HG02938 (cell line): Measurements from ENCODE around the gene NFASC.

Experiments
- ATAC-seq: cut with Tn5 transposase; IDR thresholded peaks from one replicate; pipeline ENCODE4 v1.9.1; 2021; ENCODE audit warnings: mild to moderate bottlenecking, moderate library complexity; ENCODE audit not compliant: unreplicated experiment

The NFASC gene

GRCh38 chr1:204958317-204959307 is 88.0 kb downstream of the NFASC start:
- no peak for ATAC-seq

GRCh38 chr1:204959374-204959773 is 88.7 kb downstream of the NFASC start:
- ATAC-seq: no peak

DNA sequence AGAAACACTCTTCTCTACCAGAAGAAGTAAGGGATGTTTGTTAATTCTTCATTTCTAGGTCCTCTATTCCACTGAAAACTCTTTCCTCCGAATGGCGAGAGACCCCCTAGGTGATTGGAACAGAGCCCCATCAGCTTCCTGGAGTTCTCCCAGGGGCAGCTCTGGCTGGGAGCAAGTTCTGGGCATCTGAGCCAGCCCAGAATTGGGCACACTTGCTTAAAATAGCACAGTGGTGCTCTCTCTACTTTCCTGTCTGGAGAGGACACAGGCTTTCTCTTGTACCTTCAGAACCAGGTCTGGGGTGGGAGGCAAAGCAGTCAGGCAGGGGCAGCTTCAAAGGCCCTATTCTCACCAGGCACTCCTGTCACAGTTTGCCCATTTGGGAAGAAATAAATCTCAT is 89.2 kb downstream of the NFASC start:
- no peak for ATAC-seq

- no peak for ATAC-seq
Observed at GRCh38 chr1:204960306-204961125, 89.9 kb downstream of the NFASC start.

DNA sequence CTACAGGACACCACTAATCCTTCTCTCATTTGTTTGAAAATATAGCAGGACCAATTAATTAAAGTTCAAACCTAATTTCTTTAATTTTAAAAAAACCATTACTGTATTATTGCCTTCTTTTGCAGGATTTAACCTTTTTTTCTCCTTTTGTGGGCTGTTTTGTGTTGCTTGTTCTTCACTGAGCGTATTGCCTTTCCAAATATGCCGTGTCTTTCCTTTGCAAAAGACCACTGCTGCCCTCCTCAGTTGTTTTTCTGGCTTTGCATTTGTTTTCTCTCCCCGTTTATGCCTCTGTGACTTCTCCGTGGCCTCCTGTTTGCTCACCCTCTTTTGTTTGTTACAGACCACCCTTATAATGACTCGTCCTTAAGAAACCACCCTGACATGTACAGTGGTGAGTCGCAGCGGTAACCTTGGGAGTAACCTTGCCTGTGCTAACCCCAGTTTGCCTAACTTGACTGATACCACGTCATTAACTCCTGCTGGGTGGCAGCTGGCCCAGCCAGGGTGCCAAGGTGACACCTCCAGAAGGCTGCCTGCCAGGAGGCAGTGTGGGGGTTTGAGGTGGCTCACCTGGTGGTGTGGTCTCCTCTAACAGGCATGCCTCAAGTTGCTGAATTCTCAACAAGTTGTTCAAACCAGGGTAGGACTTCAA is 91.2 kb downstream of the NFASC start:
- ATAC-seq: no peak

DNA sequence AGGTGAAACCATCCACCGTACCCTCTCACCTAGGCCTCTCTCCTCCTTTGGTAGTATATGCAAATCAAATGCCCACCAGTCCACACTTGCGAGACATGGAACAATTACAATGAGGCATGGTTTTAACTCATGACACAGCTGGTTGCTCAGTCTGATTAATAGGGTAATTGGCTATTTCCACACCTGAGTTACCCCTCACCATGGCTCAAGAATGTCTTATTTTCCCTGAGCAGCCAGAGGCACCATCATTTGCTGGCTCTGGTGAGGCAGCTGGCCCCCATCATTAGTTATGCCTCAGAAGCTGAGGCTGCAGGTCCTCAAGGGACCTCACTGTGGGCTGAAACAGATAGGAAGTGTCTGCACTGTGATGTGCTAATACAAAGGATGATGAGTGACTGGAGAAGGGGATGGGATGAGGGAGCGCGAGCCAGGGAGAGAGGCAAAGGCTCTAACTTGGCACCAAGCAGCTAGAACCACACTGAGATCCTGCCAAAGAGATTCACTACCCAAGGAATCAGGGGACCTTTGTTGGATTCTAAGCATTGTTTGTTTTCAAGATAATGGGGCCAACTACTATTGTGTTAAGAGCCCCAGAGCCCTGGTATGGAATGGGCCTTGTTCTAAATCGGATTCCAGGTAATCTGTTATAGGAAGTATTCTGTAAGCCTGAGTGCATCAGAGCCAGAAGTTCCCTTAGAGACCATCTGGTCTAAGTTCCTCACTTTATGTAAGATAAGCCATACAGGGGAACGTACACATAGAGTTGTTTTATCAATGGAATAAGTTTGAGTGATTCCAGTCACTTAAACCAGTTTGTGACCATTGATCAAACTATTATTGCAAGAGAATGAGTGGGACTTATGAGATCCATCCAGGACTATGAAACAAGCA is 92.3 kb downstream of the NFASC start:
- no peak for ATAC-seq

DNA sequence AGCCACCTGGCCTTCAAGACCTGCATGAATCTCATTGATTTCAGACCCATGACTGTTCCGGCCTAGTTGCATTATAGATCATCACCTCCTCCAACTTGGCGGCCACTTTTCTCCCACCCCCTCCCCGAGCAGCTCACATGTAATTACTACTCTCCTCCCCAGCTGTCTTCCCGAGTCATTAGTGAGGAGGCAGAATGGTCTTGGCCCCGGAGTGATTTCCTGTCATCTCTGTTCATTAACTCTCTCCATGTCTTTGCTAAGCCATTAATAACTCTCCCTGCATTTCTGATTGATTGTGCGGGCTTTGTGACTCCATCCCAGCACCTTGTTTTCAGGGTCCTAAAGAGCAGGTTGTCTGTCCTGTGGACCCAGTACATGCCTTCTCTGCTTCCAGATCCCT is 96.8 kb downstream of the NFASC start:
- no peak for ATAC-seq

DNA sequence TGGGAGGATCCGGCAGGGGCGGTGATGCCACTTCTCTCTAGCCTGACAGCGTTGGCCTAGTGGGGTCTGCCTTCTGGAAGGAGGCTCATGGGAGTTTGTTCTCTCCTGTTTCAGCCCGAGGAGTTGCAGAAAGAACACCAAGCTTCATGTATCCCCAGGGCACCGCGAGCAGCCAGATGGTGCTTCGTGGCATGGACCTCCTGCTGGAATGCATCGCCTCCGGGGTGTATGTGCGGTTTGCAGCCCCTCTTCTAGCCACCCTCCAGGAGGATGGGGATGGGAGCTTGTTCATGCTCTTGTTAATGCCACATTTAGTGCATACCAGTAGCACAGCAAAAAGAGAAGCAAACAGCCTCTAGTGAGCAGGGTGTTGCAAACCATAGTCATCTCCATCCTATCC is 97.5 kb downstream of the NFASC start:
- ATAC-seq: no peak

GRCh38 chr1:204968951-204969350 is 98.3 kb downstream of the NFASC start:
- ATAC-seq: no peak

GRCh38 chr1:204970937-204971336 is 100.3 kb downstream of the NFASC start:
- ATAC-seq: no peak

DNA sequence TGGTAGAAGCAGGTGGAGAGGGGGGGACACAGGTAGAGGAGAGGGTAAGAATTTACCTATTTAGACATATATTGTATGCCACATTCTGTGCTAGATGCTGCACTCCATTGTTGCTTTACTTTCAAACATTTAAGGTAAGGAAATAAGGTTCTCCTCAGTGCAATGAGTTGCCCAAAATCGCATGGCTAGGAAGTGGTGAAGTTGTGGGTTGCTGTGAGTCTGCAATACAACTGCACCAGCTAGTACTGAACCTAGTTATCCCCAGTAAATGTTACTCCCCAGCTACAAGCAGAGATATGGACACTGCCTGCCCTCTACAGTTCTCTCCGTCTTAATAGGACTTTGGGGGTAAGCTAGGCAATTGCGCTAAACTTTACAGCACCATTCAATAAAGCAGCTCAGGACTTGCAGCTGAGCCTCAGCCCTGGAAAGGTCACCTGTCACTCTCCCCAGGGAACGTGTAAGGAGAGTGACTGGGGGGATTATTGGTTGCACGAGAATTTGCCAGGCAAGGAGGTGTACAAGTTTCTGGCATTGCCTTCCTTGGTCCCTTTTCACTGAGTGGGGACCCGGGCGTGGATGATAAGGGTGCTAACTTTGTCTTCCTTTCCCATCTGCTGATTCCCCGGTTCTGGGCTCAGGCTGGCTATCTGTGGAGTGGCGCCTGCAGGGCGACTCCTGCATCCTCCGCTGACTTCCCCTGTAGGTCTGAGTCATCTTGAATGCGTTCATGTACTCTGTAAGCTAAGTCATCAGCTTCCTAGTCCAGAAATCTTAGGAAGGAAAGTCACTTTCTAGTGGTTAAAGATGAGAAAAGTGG is 101.1 kb downstream of the NFASC start:
- no peak for ATAC-seq

GRCh38 chr1:204972426-204972825 is 101.8 kb downstream of the NFASC start:
- ATAC-seq: no peak

DNA sequence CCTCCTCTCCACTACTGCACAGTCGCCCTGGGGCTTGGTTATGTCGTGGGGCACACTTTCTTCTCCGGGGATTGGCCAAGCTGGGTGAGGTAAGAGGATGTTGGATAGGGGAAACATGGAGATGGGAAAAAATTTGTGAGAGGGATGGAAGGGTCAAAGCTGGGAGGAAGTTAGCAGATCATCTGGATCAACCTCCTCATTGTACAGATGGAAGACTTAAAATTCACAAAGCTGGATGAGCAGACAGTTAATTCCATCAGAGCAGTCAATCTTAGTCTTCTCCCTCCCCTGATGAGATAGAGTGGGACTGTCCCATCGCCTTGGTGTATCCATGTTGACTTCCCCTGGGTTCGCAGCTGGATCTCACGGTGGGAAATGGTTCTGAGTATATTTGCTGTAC is 102.8 kb downstream of the NFASC start:
- no peak for ATAC-seq

DNA sequence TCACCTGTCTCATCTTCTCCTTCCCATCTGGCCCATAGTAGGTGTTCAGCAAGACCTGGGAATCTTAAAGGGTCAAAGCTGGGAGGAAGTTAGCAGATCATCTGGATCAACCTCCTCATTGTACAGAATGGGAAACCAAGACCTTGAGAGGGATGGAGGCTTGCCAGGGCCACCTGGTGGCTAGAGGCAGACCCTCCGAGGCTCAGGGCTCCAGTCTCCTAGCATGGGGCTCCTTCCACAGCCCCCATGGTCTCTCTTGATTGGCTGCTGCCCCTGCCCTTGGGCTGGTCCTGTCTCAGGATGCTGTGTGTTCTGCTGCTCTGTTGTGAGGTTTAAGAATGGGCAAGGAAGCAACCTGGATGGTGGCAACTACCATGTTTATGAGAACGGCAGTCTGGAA is 103.7 kb downstream of the NFASC start:
- ATAC-seq: no peak

DNA sequence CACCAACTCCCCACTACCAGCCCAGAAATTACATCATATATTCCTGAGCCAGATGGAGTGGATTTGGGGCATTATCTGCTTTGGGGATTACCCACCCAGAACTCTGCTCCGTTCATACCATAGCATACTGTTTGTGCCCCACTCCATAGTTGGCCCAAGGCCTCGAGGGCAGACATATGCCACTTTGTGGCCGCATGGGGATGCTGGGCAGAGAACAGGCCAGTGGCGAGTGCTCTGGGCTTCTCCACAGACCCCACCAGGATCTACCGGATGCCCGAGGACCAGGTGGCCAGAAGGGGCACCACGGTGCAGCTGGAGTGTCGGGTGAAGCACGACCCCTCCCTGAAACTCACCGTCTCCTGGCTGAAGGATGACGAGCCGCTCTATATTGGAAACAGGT is 104.4 kb downstream of the NFASC start:
- no peak for ATAC-seq

- no peak for ATAC-seq
Observed at GRCh38 chr1:204975568-204976235, 105.0 kb downstream of the NFASC start.

- ATAC-seq: no peak
Observed at GRCh38 chr1:204976646-204977045, 106.0 kb downstream of the NFASC start.

DNA sequence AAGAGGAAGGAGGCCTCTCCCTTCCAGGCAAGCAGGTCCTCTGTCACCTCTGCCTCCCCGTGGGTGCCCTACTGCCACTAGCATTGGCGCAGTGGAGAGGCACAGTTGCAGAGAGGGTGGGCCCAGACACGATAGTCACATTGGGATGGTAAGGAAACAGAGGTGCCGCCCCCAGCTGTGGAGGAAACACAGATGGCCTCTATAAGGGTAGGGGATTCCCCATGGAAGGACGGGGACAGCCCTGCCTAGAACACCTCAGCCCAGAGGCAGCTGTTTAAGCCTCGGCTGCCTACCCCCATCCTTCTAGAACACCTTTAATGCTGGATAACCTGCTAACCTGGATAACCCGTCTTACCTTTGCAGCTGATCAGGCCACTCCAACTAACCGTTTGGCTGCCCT is 106.7 kb downstream of the NFASC start:
- no peak for ATAC-seq

DNA sequence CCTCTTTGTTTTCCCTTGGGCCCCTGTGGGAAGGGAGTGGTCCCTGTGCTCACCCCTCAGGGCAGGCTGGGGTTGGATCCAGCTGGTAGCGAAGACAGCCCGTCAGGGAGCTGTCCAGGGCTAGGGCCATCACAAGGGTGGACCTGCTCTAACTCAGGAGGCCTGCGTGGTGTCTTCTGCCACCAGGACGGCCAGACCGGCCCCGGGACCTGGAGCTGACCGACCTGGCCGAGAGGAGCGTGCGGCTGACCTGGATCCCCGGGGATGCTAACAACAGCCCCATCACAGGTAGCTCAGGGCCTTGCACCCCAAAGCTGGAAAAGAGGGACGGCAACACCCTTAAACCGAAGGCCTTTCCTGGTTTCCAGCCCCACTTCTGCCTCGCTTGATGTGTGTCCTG is 108.1 kb downstream of the NFASC start:
- no peak for ATAC-seq
